NCI-H146 treated with DMSO at 0.1 percent for 48 hours (cell line): Measurements from ENCODE around the gene NEB.

Source experiments
- DNase-seq: peaks from one replicate; lab custom pipeline; 2025; ENCODE audit not compliant: unreplicated experiment; lab: John Stamatoyannopoulos, UW

The NEB gene

DNA sequence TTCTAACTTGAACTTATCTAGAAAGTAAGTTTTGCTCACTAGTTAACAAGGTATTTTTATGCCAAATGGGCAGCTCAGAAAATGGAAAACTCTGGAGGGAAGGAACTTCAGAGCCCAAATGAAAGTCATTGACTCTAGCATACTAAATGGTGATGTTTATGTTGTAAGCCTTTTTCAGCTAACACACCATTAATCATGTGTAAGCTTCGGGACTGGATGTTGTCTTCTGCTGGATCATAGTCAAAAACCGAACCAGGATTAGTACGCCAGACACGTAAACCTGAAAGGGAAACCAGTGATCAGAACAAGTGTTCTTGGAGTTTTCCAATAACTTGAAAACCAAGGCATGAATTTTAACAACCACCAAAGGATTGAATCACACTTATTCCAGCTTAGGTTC, 242.8 kb downstream of the NEB start:
- no peak for DNase-seq

- DNase-seq, result no peak
Observed at GRCh38 chr2:151490276-151490675, 244.0 kb downstream of the NEB start.

DNA sequence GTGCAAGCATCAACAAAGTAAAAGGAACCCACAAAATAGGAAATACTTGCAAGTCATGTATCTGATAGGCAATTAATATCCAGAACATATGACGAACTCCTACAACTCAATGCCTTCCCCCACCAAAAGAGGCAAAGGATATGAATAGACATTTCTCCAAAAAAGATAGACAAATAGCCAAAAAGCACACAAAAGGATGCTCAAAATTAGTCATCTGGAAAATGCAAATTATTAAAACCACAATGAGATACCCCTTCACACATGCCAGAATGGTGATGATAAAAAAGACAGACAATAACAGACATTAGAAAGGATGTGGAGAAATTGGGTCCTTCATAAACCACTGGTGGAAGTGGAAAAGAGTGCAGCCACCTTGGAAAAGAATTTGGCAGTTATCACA, 248.2 kb downstream of the NEB start:
- DNase-seq, result no peak

DNA sequence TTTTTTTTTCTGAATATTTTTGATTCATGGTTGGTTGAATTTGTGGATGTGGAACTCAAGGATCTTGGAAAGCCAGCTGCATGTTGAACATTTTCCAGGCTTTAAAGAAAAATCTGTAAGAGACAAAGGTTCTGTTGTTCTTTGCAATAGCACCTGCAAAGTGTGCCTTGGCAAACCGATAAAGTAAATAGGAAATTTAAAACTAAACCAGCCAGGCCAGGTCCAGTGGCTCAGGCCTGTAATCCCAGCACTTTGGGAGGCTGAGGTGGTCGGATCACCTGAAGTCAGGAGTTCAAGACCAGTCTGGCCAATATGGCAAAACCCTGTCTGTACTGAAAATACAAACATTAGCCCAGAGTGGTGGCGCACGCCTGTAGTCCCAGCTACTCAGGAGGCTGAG, 250.2 kb downstream of the NEB start:
- DNase-seq, result no peak

DNA sequence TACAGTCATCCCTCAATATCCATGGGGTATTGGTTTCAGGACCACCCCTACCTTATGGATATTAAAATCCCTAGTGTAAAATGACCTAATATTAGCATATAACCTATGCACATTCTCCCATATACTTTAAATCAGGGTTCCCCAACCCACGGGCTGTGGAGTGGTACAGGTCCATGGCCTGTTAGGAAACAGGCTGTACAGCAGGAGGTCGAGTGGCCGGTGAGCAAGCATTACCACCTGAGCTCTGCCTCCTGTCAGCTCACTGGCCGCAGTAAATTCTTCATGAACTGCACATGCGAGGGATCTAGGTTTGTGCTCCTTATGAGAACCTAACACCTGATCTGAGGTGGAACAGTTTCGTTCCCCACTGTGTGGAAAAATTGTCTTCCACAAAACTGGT, 250.7 kb downstream of the NEB start:
- no peak for DNase-seq

DNA sequence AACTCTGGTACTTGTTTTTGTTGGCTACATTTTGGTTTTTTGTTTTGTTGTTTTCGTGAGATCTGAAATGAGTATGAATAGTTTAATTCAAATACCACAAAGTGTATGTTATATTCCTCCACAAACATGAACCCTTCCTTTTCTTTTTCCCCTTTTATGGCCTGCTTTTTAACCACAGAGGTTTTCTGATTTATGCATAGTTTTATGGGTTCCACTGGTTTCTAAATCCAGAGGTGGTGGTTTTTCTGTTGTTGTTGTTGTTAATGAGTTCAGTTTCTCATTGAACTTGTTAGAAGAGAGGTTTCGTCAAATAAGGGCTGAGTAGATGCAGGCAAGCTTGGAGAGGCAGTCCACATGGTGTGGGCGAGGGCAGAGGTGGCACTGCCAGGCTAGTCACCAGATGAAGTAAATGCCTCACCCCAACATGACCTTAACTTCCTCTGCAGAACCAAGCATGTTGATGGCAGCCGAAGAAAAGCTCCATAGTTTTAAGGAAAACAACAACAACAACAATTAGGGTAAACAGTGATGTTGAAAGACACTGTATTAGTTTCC, 252.0 kb downstream of the NEB start:
- DNase-seq, result no peak

DNA sequence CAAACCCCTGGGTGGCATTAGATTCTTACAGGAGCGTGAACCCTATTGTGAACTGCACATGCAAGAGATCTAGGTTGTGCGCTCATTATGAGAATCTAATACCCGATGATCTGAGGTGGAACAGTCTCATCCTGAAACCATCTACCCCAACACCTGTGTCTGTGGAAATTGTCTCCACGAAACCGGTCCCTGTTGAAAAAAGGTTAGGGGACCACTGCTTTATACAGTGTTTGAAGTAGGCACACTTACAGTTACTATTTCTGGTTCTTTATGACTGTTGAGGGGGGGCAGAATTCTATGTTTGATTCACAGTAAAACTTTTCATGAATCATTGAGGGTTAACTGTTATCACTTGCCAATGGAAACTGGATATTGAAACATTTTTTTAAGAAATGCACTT, 252.5 kb downstream of the NEB start:
- DNase-seq, result no peak

- DNase-seq, result no peak
Observed at GRCh38 chr2:151478011-151478410, 256.3 kb downstream of the NEB start.

- no peak for DNase-seq
Observed at GRCh38 chr2:151476287-151476686, 258.0 kb downstream of the NEB start.

- no peak for DNase-seq
Observed at GRCh38 chr2:151475071-151475470, 259.2 kb downstream of the NEB start.

DNA sequence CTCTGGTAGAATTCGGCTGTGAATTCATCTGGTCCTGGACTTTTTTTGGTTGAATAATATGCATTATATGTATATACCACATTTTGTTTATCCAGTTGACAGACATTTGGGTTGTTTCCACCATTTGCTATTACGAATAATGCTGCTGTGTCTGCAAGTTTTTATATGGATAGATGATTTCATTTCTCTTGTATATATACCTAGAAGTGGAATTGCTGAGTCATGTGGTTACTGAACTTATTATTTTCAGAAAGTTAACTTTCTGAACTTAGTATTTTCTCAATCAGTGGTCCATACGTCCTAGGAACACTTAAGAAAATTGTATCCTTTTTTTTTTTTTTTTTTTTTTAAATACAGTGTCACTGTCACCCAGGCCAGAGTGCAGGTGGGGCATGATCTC, 261.3 kb downstream of the NEB start:
- no peak for DNase-seq

DNA sequence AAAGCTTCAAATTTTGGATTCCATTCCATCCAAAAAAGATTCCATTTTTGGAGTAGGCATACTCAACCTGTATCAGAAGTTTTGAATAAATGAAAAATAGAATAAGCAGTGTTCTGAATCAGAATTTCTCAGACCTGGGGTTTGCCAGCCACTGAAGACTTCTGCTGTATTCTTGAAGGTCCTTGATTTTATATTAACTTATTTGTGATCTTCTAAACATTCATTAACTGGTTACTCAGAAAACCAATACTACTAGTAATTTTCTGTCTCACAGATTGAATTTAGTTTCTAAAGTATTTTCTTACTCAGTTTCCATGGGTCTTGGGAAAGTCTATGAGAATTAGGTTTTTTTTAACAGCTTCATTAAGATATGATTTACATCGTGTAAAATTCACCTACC, 263.7 kb downstream of the NEB start:
- no peak for DNase-seq

DNA sequence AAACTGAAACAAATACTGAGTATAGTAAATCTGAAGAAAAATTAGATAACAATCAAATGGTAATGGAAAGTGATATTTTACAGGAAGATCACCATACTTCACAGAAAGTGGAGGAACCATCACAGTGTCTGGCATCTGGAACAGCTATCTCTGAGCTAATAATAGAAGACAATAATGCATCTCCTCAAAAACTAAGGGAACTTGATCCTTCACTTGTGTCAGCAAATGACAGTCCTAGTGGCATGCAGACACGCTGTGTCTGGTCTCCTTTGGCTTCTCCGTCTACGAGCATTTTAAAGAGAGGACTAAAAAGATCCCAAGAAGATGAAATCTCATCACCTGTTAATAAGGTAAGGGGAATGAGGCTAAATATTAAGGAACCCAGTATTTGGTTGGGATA, 268.5 kb downstream of the NEB start:
- DNase-seq, result no peak

GRCh38 chr2:151459358-151459757, 274.9 kb downstream of the NEB start:
- no peak for DNase-seq

GRCh38 chr2:151439127-151439526, 295.1 kb downstream of the NEB start:
- no peak for DNase-seq

GRCh38 chr2:151438506-151438905, 295.8 kb downstream of the NEB start:
- no peak for DNase-seq

DNA sequence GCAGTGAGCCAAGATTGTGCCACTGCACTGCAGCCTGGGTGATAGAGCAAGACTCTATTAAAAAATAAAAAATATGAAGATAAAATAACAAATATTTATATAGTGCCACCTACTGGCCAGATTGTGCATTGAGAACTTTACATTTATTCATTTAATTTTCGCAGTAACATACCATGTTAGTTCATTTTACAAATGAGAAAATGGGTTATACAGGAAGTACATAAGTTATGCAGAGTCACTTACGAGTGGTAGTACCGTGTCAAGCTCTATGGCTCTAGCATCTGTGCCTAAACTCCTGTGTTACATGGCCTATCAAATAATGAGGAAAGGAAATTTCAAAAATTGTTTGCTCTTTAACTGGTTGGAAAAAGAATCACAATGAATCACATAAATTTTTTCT, 296.6 kb downstream of the NEB start:
- DNase-seq, result no peak
